ENCODE measurements around the gene MYADM.

MYADM gene

GRCh38 chr19:53915000-53915399 lies 47.3 kb downstream of the MYADM start:
- no peak for DNase-seq (ENCODE audit: low read depth)

GRCh38 chr19:53916004-53916403 lies 48.3 kb downstream of the MYADM start:
- DNase-seq (ENCODE audit: low read depth): no peak

GRCh38 chr19:53917356-53917755 lies 49.7 kb downstream of the MYADM start:
- no peak for DNase-seq (ENCODE audit: low read depth)

Data from iris pigment epithelial cell (primary cell).